GM18868 (cell line): ENCODE data around the gene HSH2D.
"Not testable (repeated sequence)": the region's sequence is repeated elsewhere in the genome, so short reads cannot be mapped to it uniquely, and the experiment has no call there.

Source experiments
- ATAC-seq: cut with Tn5 transposase; IDR thresholded peaks from one replicate; pipeline ENCODE4 v1.9.1; 2021; ENCODE audit warnings: mild to moderate bottlenecking, moderate library complexity; ENCODE audit not compliant: unreplicated experiment

Gene HSH2D

GRCh38 chr19:16154557-16154956 is 11.1 kb downstream of the HSH2D start:
- ATAC-seq: no peak

GRCh38 chr19:16155128-16155527 is 11.6 kb downstream of the HSH2D start:
- no peak for ATAC-seq

GRCh38 chr19:16156904-16157303 is 13.4 kb downstream of the HSH2D start:
- ATAC-seq: no peak

- no peak for ATAC-seq
These were observed 14.1 kb downstream of the HSH2D start for GRCh38 chr19:16157601-16158000.

GRCh38 chr19:16159655-16160054 is 16.2 kb downstream of the HSH2D start:
- ATAC-seq: no peak

- no peak for ATAC-seq
These were observed 17.0 kb downstream of the HSH2D start for GRCh38 chr19:16160445-16160942.

GRCh38 chr19:16160943-16161560 is 17.6 kb downstream of the HSH2D start:
- ATAC-seq: no peak

GRCh38 chr19:16161840-16162239 is 18.4 kb downstream of the HSH2D start:
- no peak for ATAC-seq

- ATAC-seq: no peak
These were observed 20.9 kb downstream of the HSH2D start for GRCh38 chr19:16164222-16164890.

GRCh38 chr19:16166417-16166816 is 22.9 kb downstream of the HSH2D start:
- no peak for ATAC-seq

- ATAC-seq: no peak
These were observed 23.6 kb downstream of the HSH2D start for GRCh38 chr19:16167055-16167454.

- no peak for ATAC-seq
These were observed 25.1 kb downstream of the HSH2D start for GRCh38 chr19:16168465-16169081.

GRCh38 chr19:16170134-16170533 is 26.6 kb downstream of the HSH2D start:
- ATAC-seq: no peak

- no peak for ATAC-seq
These were observed 32.5 kb downstream of the HSH2D start for GRCh38 chr19:16175954-16176353.

- ATAC-seq: not testable (repeated sequence)
These were observed 35.4 kb downstream of the HSH2D start for GRCh38 chr19:16178866-16179265.

- ATAC-seq: no peak
These were observed 37.1 kb downstream of the HSH2D start for GRCh38 chr19:16180611-16181010.

- ATAC-seq: no peak
These were observed 41.2 kb downstream of the HSH2D start for GRCh38 chr19:16184665-16185122.

GRCh38 chr19:16185123-16185767 is 41.8 kb downstream of the HSH2D start, which contains the start of gene FAM32A:
FAM32A (plus strand) TSS chr19:16185410; CDS start chr19:16185443, 33 bp downstream.
- peak; percentile 94 for ATAC-seq

GRCh38 chr19:16185768-16186123 is 42.3 kb downstream of the HSH2D start:
- ATAC-seq: no peak

GRCh38 chr19:16188521-16188920 is 45.0 kb downstream of the HSH2D start:
- no peak for ATAC-seq

GRCh38 chr19:16190198-16190597 is 46.7 kb downstream of the HSH2D start:
- no peak for ATAC-seq
